ENCODE results near the gene AGAP1. TPM values are rescaled to one million over a fixed set of nuclear protein-coding genes. Genes with fewer than 3 reads are reported as not detected.

Gene AGAP1
- total RNA-seq, 4 donors from 2014 or later, result 33.7 to 39.9 (median 35.6) TPM

GRCh38 chr2:235848946-235849345 is 355.1 kb downstream of the AGAP1 start:
- Histone ChIP-seq H3K9me3 (no peaks in the 10 kb centered on the region), H3K36me3 (peaks cover 0 to 12% (median 0%) of the 10 kb centered on the region in 3 donors), H3K27ac (no peak overlapping the region), H3K27me3 (no peaks in the 10 kb centered on the region), H3K4me1 (no peaks in the 10 kb centered on the region), H3K4me3 (no peak overlapping the region)
- TF ChIP-seq POLR2A (IDR thresholded peaks at IDR 0.05) (no peak), CTCF (IDR thresholded peaks at IDR 0.05) (no peak), EP300 (IDR thresholded peaks at IDR 0.05) (no peak)
- WGBS, 2 donors, result 90 to 91% methylated on average over 7 of the region's 7 CpGs
- no peak for DNase-seq (ENCODE audit: low spot score in 2 of 2)

- Histone ChIP-seq H3K27ac (no peak overlapping the region), H3K36me3 (peaks cover 0 to 12% (median 0%) of the 10 kb centered on the region in 3 donors), H3K4me3 (no peak overlapping the region), H3K9me3 (no peaks in the 10 kb centered on the region), H3K27me3 (no peaks in the 10 kb centered on the region), H3K4me1 (no peaks in the 10 kb centered on the region)
- no peak for DNase-seq (ENCODE audit: low spot score in 2 of 2)
- no peak for TF ChIP-seq POLR2A (IDR thresholded peaks at IDR 0.05)
- no peak for TF ChIP-seq EP300 (IDR thresholded peaks at IDR 0.05)
- TF ChIP-seq CTCF (IDR thresholded peaks at IDR 0.05), result no peak
- 83 to 90% methylated on average over 10 of the region's 10 CpGs for WGBS, 2 donors
Observed at GRCh38 chr2:235849489-235849888, 355.6 kb downstream of the AGAP1 start.

- no peak for DNase-seq (ENCODE audit: low spot score in 2 of 2)
- Histone ChIP-seq H3K4me1 (no peaks in the 10 kb centered on the region), H3K36me3 (peaks cover 0 to 12% (median 0%) of the 10 kb centered on the region in 3 donors), H3K27me3 (no peaks in the 10 kb centered on the region), H3K9me3 (no peaks in the 10 kb centered on the region), H3K27ac (no peak overlapping the region), H3K4me3 (no peak overlapping the region)
- TF ChIP-seq EP300 (IDR thresholded peaks at IDR 0.05) (no peak), POLR2A (IDR thresholded peaks at IDR 0.05) (no peak), CTCF (IDR thresholded peaks at IDR 0.05) (no peak)
- 74 to 93% methylated on average over 5 of the region's 5 CpGs for WGBS, 2 donors
Observed at GRCh38 chr2:235850289-235850688, 356.4 kb downstream of the AGAP1 start.

GRCh38 chr2:235850771-235851551 is 357.1 kb downstream of the AGAP1 start:
- no peak overlapping the region for H3K4me3 ChIP-seq
- DNase-seq (ENCODE audit: low spot score in 2 of 2), result no peak
- no peaks in the 10 kb centered on the region for H3K27me3 ChIP-seq
- WGBS, 2 donors, result 88 to 93% methylated on average over 13 of the region's 13 CpGs
- H3K27ac ChIP-seq, result no peak overlapping the region
- no peaks in the 10 kb centered on the region for H3K4me1 ChIP-seq
- H3K9me3 ChIP-seq, result no peaks in the 10 kb centered on the region
- no peak for TF ChIP-seq CTCF (IDR thresholded peaks at IDR 0.05)
- TF ChIP-seq EP300 (IDR thresholded peaks at IDR 0.05), result no peak
- TF ChIP-seq POLR2A (IDR thresholded peaks at IDR 0.05), result no peak
- H3K36me3 ChIP-seq, result peaks cover 0 to 17% (median 0%) of the 10 kb centered on the region in 3 donors

- H3K27ac ChIP-seq, result no peak overlapping the region
- DNase-seq (ENCODE audit: low spot score in 2 of 2), result no peak
- 76 to 86% methylated on average over 26 of the region's 26 CpGs for WGBS, 2 donors
- TF ChIP-seq EP300 (IDR thresholded peaks at IDR 0.05) (no peak), CTCF (IDR thresholded peaks at IDR 0.05) (no peak), POLR2A (IDR thresholded peaks at IDR 0.05) (no peak)
- H3K4me3 ChIP-seq, result no peak overlapping the region
- H3K9me3 ChIP-seq, result no peaks in the 10 kb centered on the region
- H3K27me3 ChIP-seq, result no peaks in the 10 kb centered on the region
- peaks cover 0 to 19% (median 0%) of the 10 kb centered on the region in 3 donors for H3K36me3 ChIP-seq
- peaks cover 0 to under 1% (median 0%) of the 10 kb centered on the region in 4 donors for H3K4me1 ChIP-seq
Observed at GRCh38 chr2:235851828-235852525, 358.1 kb downstream of the AGAP1 start.
